ENCODE data around the gene PXT1. TPM values are rescaled to one million over a fixed set of nuclear protein-coding genes. Genes with fewer than 3 reads are reported as not detected.

PXT1 gene
- total RNA-seq, 1 donor from 2014 or later, result 0.18 TPM

Other genes with a start within 250 kb of the PXT1 start
- gene BRPF3, start 246.1 kb downstream of the PXT1 start, total RNA-seq, result 36.6 TPM
- 0.22 TPM for gene PNPLA1, start 172.8 kb downstream of the PXT1 start, total RNA-seq
- not detected for gene BNIP5, start 106.0 kb downstream of the PXT1 start, total RNA-seq
- gene ETV7, start 55.2 kb downstream of the PXT1 start, total RNA-seq, result 6.7 TPM
- 56.6 TPM for gene KCTD20, start 146 bp upstream of the PXT1 start, total RNA-seq
- 39.7 TPM for gene STK38, start 104.6 kb upstream of the PXT1 start, total RNA-seq
- 218 TPM for gene SRSF3, start 151.5 kb upstream of the PXT1 start, total RNA-seq
- 142 TPM for gene CDKN1A, start 235.9 kb upstream of the PXT1 start, total RNA-seq

Measured in sciatic nerve (tissue), 1 donor.